PC-3 (cell line): ENCODE data around the gene FAM53B. TPM values are rescaled to one million over a fixed set of nuclear protein-coding genes. Genes with fewer than 3 reads are reported as not detected.

Experiments used
- ATAC-seq: fragments of 200-7000 bp; cut with Tn5 transposase; 2 replicates; pipeline ENCODE4 v1.9.1; 2020; ENCODE audit warnings: mild to moderate bottlenecking, moderate library complexity
- BruUV-seq: library from RNA; stranded (reverse); fragments of 400-500 nt; replicated peaks from 2 replicates; lab custom pipeline; 2021; lab: Mats Ljungman, UMichigan
- CTCF ChIA-PET: fragments of 300-600 bp; sonication (Branson Sonifier 250); formaldehyde crosslinking; loops from one replicate; lab custom pipeline; 2022; ENCODE audit warnings: antibody characterized with exemption; lab: Charles Lee
- POLR2A ChIA-PET: fragments of 300-600 bp; sonication (Branson Sonifier 250); formaldehyde crosslinking; loops from one replicate; lab custom pipeline; 2022; ENCODE audit warnings: antibody characterized with exemption; ENCODE audit not compliant: unreplicated experiment; lab: Charles Lee
- DNase-seq: peaks from one replicate; pipeline ENCODE4 v3.0.0-alpha.2; 2015
- H2AFZ ChIP-seq: fragments of 300-600 bp; sonication (generic); 2 replicates; pipeline ENCODE4 v1.6.0; 2016; ENCODE audit warnings: antibody characterized with exemption, low read length
- H3F3A ChIP-seq: fragments of 300-600 bp; sonication (generic); one replicate; pipeline ENCODE4 v1.6.0; 2017; ENCODE audit warnings: antibody characterized with exemption, low read length, control low read depth, mild to moderate bottlenecking; ENCODE audit not compliant: unreplicated experiment
- H3K27ac ChIP-seq: fragments of 300-600 bp; sonication (generic); 2 replicates; pipeline ENCODE4 v1.5.1; 2016; ENCODE audit warnings: mild to moderate bottlenecking, low read length
- H3K27me3 ChIP-seq: fragments of 300-600 bp; sonication (generic); 2 replicates; pipeline ENCODE4 v1.6.1; 2016; ENCODE audit warnings: low read length, mixed read lengths
- H3K36me3 ChIP-seq: fragments of 300-600 bp; sonication (generic); 2 replicates; pipeline ENCODE4 v1.6.1; 2016; ENCODE audit warnings: low read depth, mixed run types, low read length, mixed read lengths
- H3K4me1 ChIP-seq: fragments of 300-600 bp; sonication (generic); 2 replicates; pipeline ENCODE4 v1.5.1; 2016; ENCODE audit warnings: low read length; ENCODE audit not compliant: insufficient read depth
- H3K4me2 ChIP-seq: fragments of 300-600 bp; sonication (generic); 2 replicates; pipeline ENCODE4 v1.6.0; 2016; ENCODE audit warnings: low read length
- H3K4me3 ChIP-seq: fragments of 300-600 bp; sonication (generic); 2 replicates; pipeline ENCODE4 v1.5.1; 2016; ENCODE audit warnings: mild to moderate bottlenecking, low read length, mixed read lengths
- H3K79me2 ChIP-seq: fragments of 300-600 bp; sonication (generic); 2 replicates; pipeline ENCODE4 v1.6.1; 2017; ENCODE audit warnings: low read length, mixed read lengths
- H3K9ac ChIP-seq: fragments of 300-600 bp; sonication (generic); 2 replicates; pipeline ENCODE4 v1.6.0; 2016; ENCODE audit warnings: mild to moderate bottlenecking, low read length
- H3K9me2 ChIP-seq: fragments of 300-600 bp; sonication (generic); replicated peaks from 2 replicates; pipeline ENCODE4 v1.6.1; 2016; ENCODE audit warnings: mixed run types, low read length, mixed read lengths
- H3K9me3 ChIP-seq: fragments of 300-600 bp; sonication (generic); 2 replicates; pipeline ENCODE4 v1.6.1; 2016; ENCODE audit warnings: low read length, mixed read lengths
- H4K20me1 ChIP-seq: fragments of 300-600 bp; sonication (generic); 2 replicates; pipeline ENCODE4 v1.6.1; 2016; ENCODE audit warnings: low read length, mixed read lengths
- EZH2 ChIP-seq: fragments of 300-600 bp; sonication (generic); IDR thresholded peaks from one replicate; pipeline ENCODE4 v1.6.1; 2017; ENCODE audit warnings: antibody characterized with exemption, mild to moderate bottlenecking, low read length; ENCODE audit not compliant: unreplicated experiment
- EZH2phosphoT487 ChIP-seq: fragments of 300-600 bp; sonication (generic); IDR thresholded peaks from 2 replicates; pipeline ENCODE4 v1.6.1; 2018; ENCODE audit warnings: mild to moderate bottlenecking, antibody characterized with exemption, low read length, borderline replicate concordance
- intact Hi-C: fragments of 100-400 bp; cut with micrococcal nuclease; formaldehyde crosslinking; loops from 2 replicates; pipeline ENCODE4 v1.9.0; 2023
- total RNA-seq: library from RNA; depleted of rRNA; stranded (reverse); fragments of >200 nt; gene quantifications from 2 replicates; pipeline ENCODE4 v1.2.3, GENCODE V29; 2014
- TF ChIP-seq, protein P1 (sequence below): fragments of 300-600 bp; sonication (generic); conservative IDR thresholded peaks from 2 replicates; pipeline ENCODE4 v1.5.1; 2017; ENCODE audit warnings: antibody characterized with exemption, low read depth, mild to moderate bottlenecking, low read length

The FAM53B gene
- total RNA-seq, 1 experiment from 2014 or later, result 19.4 TPM

DNA sequence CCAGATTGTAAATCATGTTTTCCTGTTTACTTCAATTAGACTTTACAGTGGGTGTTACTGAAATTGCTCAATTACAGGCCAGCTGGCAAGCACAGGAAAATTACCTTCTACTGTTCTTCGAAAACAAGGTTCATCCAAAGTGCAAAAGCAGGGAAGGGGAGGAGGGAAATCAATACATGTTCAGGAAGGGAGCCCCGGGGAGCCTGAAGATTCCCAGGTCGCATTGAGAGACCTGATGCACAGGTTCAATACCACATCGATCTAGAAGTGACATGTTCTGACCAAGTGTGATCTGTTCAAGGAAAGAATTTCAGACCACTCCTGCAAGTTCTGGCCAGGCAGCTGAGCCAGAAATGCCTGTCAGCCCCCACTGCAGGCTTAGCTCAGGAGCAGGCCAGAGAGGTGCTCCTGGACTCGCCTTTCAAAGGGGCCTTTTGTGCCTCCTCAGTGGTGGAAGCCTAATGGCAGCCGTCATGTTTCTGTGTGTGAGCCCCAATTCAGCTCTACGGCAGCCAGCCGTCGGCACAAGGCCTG, 35.9 kb downstream of the FAM53B start:
- no peaks in the 10 kb centered on the region for H4K20me1 ChIP-seq
- no TSS peak for BruUV-seq

DNA sequence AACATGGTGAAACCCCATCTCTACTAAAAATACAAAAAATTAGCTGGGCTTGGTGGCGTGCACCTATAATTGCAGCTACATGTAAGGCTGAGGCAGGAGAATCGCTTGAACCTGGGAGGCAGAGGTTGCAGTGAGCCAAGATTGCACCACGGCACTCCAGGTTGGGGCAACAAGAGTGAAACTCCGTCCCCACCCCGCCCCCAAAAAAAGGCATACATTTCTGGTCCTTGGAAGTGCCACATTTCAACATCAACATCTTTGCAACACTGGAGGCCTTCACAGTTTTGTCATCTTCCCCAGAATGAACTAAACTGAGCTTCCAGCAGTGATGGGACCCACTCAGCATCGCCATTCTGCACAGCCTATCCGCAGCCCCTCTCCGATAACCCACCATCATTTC, 36.6 kb downstream of the FAM53B start:
- no peak overlapping the region for H3K9ac ChIP-seq
- H3F3A ChIP-seq, result no peaks in the 10 kb centered on the region
- H3K27me3 ChIP-seq, result no peaks in the 10 kb centered on the region
- no peaks in the 10 kb centered on the region for H4K20me1 ChIP-seq
- TF ChIP-seq EZH2 (no peak), EZH2phosphoT487 (no peak)
- TF ChIP-seq, protein P1, sequence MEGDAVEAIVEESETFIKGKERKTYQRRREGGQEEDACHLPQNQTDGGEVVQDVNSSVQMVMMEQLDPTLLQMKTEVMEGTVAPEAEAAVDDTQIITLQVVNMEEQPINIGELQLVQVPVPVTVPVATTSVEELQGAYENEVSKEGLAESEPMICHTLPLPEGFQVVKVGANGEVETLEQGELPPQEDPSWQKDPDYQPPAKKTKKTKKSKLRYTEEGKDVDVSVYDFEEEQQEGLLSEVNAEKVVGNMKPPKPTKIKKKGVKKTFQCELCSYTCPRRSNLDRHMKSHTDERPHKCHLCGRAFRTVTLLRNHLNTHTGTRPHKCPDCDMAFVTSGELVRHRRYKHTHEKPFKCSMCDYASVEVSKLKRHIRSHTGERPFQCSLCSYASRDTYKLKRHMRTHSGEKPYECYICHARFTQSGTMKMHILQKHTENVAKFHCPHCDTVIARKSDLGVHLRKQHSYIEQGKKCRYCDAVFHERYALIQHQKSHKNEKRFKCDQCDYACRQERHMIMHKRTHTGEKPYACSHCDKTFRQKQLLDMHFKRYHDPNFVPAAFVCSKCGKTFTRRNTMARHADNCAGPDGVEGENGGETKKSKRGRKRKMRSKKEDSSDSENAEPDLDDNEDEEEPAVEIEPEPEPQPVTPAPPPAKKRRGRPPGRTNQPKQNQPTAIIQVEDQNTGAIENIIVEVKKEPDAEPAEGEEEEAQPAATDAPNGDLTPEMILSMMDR, result no peak
- no peaks in the 10 kb centered on the region for H3K9me2 ChIP-seq
- H3K79me2 ChIP-seq, result 0 out of 2 replicates have a peak, but pooled peaks cover 4% of the 10 kb centered on the region
- H3K36me3 ChIP-seq, result no peaks in the 10 kb centered on the region
- no peaks in the 10 kb centered on the region for H3K9me3 ChIP-seq
- no peaks in the 10 kb centered on the region for H3K4me1 ChIP-seq
- no TSS peak for BruUV-seq
- ChIA-PET POLR2A (no interaction called here), CTCF (no interaction called here)
- H2AFZ ChIP-seq, result no peak overlapping the region
- H3K27ac ChIP-seq, result no peak overlapping the region
- ATAC-seq (no peak), DNase-seq (no peak)
- H3K4me2 ChIP-seq, result no peak overlapping the region
- no peak overlapping the region for H3K4me3 ChIP-seq
- intact Hi-C loops, result no loop called here

More for the DNA sequence above, 35.9 kb downstream of the FAM53B start:
- Histone ChIP-seq H3K4me2 (no peak overlapping the region), H3K4me3 (no peak overlapping the region), H2AFZ (no peak overlapping the region), H3K9ac (no peak overlapping the region), H3K79me2 (0 out of 2 replicates have a peak, but pooled peaks cover 4% of the 10 kb centered on the region), H3K9me3 (no peaks in the 10 kb centered on the region), H3K27ac (no peak overlapping the region), H3K36me3 (no peaks in the 10 kb centered on the region), H3K27me3 (no peaks in the 10 kb centered on the region), H3K9me2 (no peaks in the 10 kb centered on the region), H3F3A (no peaks in the 10 kb centered on the region), H3K4me1 (no peaks in the 10 kb centered on the region)
- no peak for ATAC-seq
- no peak for DNase-seq
- TF ChIP-seq EZH2, result no peak
- no peak for TF ChIP-seq EZH2phosphoT487
- TF ChIP-seq, protein P1, result no peak
- ChIA-PET POLR2A (no interaction called here), CTCF (no interaction called here)
- intact Hi-C loops, result no loop called here

DNA sequence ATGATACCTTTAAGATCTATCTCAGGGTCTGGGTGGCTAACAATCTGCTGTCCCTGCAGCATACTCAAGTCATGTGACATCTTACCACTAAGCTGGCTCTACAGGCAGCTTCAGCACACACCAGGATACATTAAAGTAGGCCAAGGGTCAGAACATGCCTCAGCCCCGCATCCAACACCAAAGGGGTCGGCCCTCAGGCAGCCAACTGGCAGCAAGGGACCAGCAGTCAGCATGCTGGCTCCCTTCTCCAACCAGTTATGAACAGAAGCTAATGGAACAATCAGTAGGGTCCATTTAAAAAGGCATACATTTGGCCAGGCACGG, 37.1 kb downstream of the FAM53B start:
- no peaks in the 10 kb centered on the region for H3K9me3 ChIP-seq
- ATAC-seq (no peak), DNase-seq (no peak)
- no peaks in the 10 kb centered on the region for H3F3A ChIP-seq
- no peaks in the 10 kb centered on the region for H3K9me2 ChIP-seq
- ChIA-PET POLR2A (no interaction called here), CTCF (no interaction called here)
- H2AFZ ChIP-seq, result no peak overlapping the region
- H3K4me2 ChIP-seq, result no peak overlapping the region
- H4K20me1 ChIP-seq, result no peaks in the 10 kb centered on the region
- H3K27ac ChIP-seq, result no peak overlapping the region
- H3K4me1 ChIP-seq, result no peaks in the 10 kb centered on the region
- TF ChIP-seq EZH2 (no peak), EZH2phosphoT487 (no peak)
- TF ChIP-seq, protein P1, result no peak
- H3K79me2 ChIP-seq, result 0 out of 2 replicates have a peak, but pooled peaks cover 4% of the 10 kb centered on the region
- no peak overlapping the region for H3K9ac ChIP-seq
- H3K4me3 ChIP-seq, result no peak overlapping the region
- no TSS peak for BruUV-seq
- intact Hi-C loops, result no loop called here
- no peaks in the 10 kb centered on the region for H3K27me3 ChIP-seq
- H3K36me3 ChIP-seq, result no peaks in the 10 kb centered on the region
